T follicular helper cell (primary cell): Measurements from ENCODE around the gene BICD2.
"Not testable (repeated sequence)": the region's sequence is repeated elsewhere in the genome, so short reads cannot be mapped to it uniquely, and the experiment has no call there.

Experiments used
- DNase-seq: peaks from one replicate; pipeline ENCODE4 v3.0.0-alpha.2; 2020; ENCODE audit warnings: low read depth

BICD2 gene

GRCh38 chr9:92770360-92770995 is 5.8 kb upstream of the BICD2 start:
- no peak for DNase-seq

- no peak for DNase-seq
Measured at GRCh38 chr9:92769990-92770359, 5.3 kb upstream of the BICD2 start.

DNA sequence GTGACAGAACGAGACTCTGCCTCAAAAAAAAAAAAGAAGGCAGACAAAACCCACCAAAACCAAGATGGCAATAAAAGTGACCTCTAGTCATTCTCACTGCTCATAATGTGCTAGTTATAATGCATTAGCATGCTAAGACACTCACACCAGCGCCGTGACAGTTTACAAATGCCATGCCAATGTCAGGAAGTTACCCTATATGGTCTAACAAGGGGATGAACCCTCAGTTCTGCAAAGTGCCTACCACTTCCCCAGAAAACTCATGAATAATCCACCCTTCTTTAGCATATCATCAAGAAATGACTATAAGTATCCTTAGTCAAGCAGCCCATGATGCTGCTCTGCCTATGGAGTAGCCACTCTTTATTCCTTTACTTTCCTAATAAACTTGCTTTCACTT is 4.7 kb upstream of the BICD2 start:
- no peak for DNase-seq

DNA sequence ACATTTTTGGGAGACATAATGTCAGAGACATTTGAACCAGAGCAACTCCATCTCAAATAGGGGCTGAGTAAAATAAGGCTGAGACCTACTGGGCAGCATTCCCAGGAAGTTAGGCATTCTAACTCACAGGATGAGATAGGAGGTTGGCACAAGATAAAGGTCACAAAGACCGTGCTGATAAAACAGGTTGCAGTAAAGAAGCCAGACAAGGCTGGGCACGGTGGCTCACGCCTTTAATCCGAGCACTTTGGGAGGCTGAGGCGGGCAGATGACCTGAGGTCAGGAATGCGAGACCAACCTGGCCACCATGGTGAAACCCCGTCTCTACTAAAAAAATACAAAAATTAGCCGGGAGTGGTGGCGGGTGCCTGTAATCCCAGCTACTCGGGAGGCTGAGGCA is 4.2 kb upstream of the BICD2 start:
- DNase-seq, result not testable (repeated sequence)

DNA sequence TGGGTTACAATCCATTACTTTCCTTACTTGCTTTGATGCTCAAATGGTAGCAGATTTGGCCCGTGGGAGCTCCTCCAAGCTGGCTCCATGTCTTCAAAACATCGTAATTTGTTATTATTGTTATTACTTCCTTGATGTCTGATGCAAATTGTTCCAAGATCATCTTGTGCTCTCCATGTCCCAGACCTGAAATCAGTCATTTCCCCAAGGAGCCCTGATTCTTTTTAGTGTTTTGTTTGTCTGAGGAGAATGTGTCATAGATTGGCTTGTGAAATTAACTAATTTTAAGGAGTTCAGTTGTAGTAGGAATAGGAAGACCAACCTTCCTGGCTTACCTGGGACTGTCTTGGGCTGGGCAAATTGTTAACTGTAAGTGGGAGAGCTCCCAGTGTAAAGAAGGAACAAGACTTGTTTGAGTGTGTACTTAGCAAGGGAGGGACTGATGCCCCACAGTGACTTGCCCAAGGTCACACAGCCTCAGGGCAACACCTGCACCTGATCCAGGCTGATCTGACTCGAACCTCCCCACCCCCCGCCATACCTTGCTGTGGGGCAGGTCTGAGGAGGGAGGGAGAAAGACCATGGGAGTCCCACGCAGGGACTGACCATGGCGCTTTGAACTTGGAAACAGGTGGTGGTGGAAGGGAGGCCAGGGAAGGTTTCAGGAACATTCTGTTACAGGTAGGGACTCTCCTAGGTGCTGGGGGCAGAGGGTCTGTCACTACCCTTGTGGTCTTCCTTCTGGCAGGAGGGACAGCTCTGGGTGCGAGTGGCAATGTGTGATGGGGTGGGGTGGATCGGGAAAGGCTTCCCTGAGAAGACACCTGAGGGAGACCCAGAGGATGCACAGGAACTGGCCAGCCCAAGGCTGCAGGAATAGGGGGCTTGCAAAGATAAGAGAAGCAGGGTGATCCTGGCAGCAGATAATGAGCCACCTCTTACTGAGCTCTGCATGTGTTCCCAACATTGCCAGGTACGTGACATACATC is 2.7 kb upstream of the BICD2 start:
- no peak for DNase-seq

DNA sequence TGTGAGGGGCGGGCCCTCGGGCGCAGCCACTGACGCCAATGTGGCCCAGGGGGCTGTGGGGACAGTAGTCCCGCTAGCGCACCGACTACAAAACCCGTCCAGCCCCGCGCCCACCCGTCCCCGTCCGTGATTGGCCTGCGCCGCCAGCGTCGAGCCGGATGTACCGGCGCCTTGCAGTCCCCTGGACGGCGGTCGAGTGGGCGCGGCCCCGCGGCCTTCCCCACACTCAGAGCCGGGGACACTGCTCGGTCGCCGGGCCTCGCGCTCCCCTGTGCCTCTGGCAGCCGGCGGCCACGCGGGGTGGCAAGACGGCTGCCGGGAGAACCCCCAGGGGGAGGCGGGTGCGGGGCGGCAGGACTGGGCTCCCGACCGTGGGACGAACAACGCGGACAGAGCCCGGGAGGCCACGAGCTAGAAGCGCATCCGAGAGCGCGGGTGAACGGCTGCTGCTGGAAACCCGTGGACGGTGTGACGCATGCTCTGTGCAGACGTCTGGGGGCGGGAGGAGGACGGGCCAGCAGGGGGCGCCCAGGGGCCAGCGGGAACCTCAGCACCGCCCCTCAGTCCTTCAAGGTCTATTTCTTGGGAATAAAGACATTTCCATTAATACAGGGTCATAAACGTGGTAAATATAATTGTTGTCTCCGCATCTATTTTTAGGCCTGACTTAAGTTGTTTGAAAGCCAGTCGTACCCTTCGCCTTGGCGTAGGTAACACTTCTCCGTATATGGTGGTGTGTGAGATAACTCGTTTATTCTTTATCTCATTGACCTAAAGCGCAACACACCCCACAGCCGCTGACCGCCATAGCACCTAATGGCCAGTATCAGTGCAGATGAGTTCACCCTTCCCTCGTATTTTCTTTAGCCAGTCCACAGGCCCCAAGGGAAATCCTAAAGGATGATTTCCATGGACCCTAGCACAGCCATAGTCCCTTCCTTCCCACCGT is 629 bp upstream of the BICD2 start:
- peak; percentile 93 for DNase-seq

GRCh38 chr9:92763721-92764380 is 782 bp downstream of the BICD2 start:
- DNase-seq, result peak; percentile 4

DNA sequence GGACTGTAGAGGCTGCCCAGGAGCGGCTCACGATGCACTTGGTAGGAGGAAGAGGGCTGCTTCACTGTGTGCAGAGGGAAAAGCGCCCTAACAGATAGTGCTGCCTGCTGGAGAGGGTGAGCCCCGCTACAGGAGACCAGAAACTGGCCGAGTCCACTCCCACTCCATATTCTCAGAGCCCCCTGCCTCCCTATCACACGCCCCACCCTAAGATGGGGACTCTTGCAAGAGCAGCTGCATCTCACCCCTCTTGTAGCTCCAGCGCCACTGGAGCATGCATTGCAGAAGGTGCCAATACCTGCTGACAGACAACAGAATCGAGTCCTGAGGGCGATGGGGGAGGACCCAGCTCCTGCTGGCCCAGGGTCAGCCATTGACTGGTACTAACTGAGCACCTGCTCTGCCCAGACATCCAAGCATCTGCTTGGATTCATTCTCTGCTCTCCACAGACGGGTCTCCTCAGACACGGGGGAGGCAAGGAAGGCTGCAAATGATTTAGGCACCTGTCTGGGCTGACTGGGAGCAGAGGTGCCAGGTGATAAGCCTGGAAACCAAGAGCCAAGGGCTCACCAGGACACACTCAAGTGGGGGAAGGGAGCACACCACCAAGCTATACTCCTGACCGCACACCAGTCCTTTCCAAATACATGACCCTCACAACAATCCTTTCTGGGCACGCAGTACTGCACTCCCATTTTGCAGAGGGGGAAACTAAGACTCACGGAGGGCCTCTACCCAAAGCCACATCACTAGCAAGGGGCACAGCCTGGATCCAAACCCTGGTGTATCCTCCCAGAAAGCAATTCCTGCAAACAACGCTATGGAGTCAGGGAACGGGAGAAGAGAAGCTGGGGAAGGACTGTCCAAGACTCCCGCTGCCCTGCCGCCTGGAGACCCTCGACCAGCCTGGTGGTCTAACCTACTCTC is 1.6 kb downstream of the BICD2 start:
- no peak for DNase-seq

DNA sequence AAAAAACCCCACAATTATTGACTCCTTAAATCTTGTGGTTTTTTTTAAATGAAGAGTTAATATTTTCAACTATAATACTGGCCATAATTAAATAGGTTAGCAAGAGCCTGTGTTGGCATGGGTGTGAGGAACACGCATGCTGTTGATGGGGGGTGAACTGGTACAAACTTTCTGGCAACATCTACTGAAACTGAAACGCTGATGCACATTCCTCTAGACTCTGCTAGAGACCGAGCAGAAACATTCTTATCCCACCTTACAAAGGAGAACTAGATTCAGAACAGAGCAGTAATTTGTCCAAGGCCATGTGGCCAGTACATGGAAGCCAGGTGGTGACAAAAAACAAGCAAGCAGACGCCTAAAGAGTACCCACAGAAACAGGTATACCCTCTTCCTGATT is 2.4 kb downstream of the BICD2 start:
- no peak for DNase-seq

DNA sequence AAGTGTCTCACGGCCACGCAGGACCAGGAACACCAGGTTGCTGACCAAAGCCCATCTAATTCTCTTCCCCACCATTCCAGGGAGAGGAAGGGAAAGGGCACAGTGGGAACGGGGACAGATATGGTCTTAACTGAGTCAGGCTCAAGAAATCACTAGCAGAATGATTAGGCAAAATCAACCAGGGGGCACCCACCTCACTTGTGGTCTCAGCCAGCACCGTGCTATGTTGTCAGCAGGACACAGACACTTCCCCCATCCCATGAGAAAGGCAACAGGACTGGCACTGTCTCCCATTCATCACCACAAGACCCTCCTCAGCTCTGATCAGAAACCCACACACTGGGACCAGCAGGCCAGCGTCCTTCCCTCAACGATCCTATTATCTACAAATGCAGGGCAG is 2.9 kb downstream of the BICD2 start:
- no peak for DNase-seq

DNA sequence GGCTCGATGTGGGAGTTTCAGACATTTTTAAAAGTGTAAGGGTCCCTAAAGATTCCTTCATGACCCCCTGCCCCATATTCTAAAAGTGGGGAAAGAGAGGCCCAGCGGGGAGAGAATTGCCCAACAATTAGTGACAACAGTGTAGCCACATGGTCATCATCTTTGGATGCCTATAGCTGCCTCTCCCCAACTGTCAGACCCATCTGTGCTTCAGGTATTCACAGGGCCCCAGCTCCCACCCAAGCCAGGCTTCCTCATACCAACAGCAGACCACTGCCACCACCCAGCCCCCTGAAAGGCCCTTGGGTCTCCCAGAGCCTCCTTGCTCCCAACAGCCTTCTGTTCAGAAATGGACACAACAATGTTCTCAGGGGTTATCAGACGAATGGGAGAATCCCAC is 4.1 kb downstream of the BICD2 start:
- no peak for DNase-seq

DNA sequence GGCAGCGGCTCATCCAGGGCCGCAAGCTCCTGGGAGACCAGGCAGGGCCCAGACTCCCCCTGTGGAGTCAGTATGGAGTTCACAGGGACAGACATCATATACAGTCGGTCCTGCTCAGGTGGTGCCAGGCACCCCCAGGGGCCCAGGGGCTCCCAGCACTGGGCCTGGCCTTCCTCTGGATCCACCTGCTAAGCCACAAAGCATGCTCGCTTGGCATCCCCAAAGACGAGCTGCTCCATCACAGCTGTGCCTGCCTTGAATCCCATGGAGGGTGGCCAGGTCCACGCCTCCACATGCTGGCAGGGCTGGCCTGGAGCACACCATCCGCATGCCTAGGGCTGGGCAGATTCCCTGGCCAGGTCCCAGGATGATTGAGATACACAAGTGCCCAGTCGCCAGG is 4.6 kb downstream of the BICD2 start:
- no peak for DNase-seq

GRCh38 chr9:92759446-92759845 is 5.2 kb downstream of the BICD2 start:
- no peak for DNase-seq

DNA sequence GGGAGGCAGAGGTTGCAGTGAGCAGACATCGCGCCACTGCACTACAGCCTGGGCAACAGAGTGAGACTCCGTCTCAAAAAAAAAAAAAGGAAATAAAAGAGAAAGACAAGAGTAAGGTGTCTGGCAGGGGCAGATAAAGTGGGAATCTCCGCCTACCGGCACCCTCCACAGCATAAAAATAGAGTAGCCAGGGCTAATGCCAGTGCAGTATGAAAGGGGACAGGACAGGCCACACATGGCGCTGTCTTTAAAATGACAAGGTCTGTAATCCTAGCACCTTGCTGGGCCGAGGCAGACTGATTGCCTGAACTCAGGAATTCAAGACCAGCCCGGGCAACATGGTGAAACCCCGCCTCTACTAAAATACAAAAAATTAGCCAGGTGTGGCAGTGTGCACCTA is 7.8 kb downstream of the BICD2 start:
- DNase-seq, result no peak

DNA sequence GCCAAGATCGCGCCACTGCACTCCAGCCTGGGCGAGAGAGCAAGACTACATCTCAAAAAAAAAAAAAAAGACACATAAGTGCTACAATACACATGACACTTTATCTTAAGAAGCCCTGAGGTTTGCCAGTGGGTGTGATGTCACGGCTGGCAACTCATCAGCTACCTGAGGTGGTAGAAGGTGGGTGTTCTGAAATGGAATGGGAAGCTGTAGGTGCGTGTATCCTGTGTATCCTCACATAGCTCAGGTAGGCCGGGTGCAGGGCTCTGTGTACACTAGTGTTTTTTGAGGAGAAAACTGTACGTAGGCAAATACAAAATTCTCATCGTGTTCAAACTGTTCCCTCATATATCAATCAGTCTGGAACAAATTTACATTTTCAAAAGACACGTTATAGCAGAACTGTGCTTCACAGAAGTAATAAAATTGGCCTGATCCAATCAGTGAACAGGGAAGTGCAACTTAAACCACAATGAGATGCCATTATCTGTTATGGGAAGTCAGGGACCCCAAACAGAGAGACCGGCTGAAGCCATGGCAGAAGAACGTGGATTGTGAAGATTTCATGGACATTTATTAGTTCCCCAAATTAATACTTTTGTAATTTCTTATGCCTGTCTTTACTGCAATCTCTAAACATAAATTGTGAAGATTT is 10.4 kb downstream of the BICD2 start:
- DNase-seq, result no peak

DNA sequence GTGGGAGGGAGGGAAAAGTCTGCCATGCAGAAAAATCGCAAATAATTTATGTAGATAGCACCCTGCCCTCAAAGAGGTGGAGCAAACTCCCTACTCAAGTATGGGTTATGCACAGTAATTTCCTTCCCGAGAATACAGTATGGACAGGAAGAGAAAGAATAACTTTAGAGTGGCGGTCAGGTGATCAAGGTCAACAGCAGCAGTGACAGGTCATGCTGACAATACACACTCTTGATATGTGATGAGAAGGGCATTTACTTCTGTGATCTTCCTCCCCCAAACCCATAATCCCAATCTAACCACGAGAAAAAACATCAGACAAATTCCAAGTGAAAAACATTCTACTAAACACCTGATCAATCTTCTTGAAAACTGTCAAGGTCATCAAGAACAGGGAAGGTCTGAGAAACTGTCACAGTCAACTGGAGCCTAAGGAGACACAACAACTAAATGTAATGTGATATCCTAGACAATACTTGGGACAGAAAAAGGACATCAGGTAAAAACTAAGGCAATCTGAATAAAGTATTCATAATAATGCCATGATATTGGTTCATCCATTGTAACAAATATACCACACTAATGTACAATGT is 11.7 kb downstream of the BICD2 start:
- no peak for DNase-seq

DNA sequence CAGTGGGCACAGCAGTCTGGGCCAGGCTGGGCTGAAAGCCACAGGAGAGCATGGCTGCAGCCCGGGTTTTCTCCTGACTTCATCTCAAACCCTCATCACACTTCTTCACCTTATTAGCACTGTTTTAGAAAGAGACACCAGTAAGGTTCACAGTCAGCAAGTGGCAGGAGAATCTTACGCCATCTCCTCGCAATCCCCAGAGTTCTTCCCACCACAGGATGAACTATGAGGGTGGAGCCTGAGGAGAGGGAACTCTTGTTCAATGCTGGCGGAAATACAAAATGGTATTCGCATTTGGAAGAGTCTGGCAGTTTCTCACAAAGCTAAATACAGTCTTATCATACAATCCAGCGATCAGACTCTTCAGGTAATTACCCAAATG is 14.7 kb downstream of the BICD2 start:
- DNase-seq, result no peak

- no peak for DNase-seq
Measured at GRCh38 chr9:92749071-92749933, 15.3 kb downstream of the BICD2 start.

GRCh38 chr9:92748233-92748497 is 16.5 kb downstream of the BICD2 start:
- no peak for DNase-seq
